OCI-LY3 (cell line): ENCODE data around the gene COX17.

Experiments used
- H2AFZ ChIP-seq: fragments of 200-600, 300-600 bp; shearing (Covaris generic); 2 replicates; pipeline ENCODE4 v1.6.0; 2014; ENCODE audit warnings: antibody characterized with exemption, low read depth, low read length
- H3K27ac ChIP-seq: fragments of 200-600, 300-600 bp; sonication (generic); 2 replicates; pipeline ENCODE4 v1.5.1; 2014; ENCODE audit warnings: mild to moderate bottlenecking, low read length, moderate library complexity, mixed read lengths
- H3K27me3 ChIP-seq: fragments of 200-600, 300-600 bp; sonication (generic); 2 replicates; pipeline ENCODE4 v1.6.1; 2014; ENCODE audit warnings: low read depth, low read length, mixed read lengths
- H3K36me3 ChIP-seq: fragments of 200-600, 300-600 bp; sonication (generic); replicated peaks from 2 replicates; pipeline ENCODE3; 2014; ENCODE audit warnings: low read depth, low read length, mixed read lengths
- H3K4me1 ChIP-seq: fragments of 300-600, 200-600 bp; sonication (generic); 2 replicates; pipeline ENCODE4 v1.6.1; 2014; ENCODE audit warnings: low read length, mixed read lengths
- H3K4me2 ChIP-seq: fragments of 200-600, 300-600 bp; sonication (generic); 2 replicates; pipeline ENCODE4 v1.6.1; 2014; ENCODE audit warnings: low read length, mixed read lengths
- H3K4me3 ChIP-seq: fragments of 300-600, 200-600 bp; sonication (generic); 2 replicates; pipeline ENCODE4 v1.5.1; 2014; ENCODE audit warnings: antibody characterized with exemption, mild to moderate bottlenecking, low read length, moderate library complexity
- H3K79me2 ChIP-seq: fragments of 300-600, 200-600 bp; shearing (Covaris generic); 2 replicates; pipeline ENCODE4 v1.6.1; 2014; ENCODE audit warnings: mild to moderate bottlenecking, low read length, mixed read lengths
- H3K9ac ChIP-seq: fragments of 300-600, 200-600 bp; shearing (Covaris generic); 2 replicates; pipeline ENCODE4 v1.6.0; 2014; ENCODE audit warnings: mild to moderate bottlenecking, low read length, moderate library complexity
- H3K9me3 ChIP-seq: fragments of 200-600, 300-600 bp; shearing (Covaris generic); 2 replicates; pipeline ENCODE4 v1.6.1; 2014; ENCODE audit warnings: low read length, mixed read lengths; ENCODE audit not compliant: insufficient read depth
- H4K20me1 ChIP-seq: fragments of 200-600, 300-600 bp; sonication (generic); 2 replicates; pipeline ENCODE4 v1.6.1; 2016; ENCODE audit warnings: low read length, mixed read lengths; ENCODE audit not compliant: insufficient read depth
- CTCF ChIP-seq: fragments of 200-600, 300-600 bp; sonication (generic); IDR thresholded peaks from 2 replicates; pipeline ENCODE4 v1.5.1; 2014; ENCODE audit warnings: antibody characterized with exemption, low read length, low read depth
- EZH2phosphoT487 ChIP-seq: fragments of 200-600 bp; shearing (Covaris generic); IDR thresholded peaks from 2 replicates; pipeline ENCODE4 v1.6.1; 2018; ENCODE audit warnings: antibody characterized with exemption, mixed run types, low read depth

Gene COX17

GRCh38 chr3:119664370-119664769, 12.8 kb downstream of the COX17 start:
- Histone ChIP-seq H3K27me3 (no peaks in the 10 kb centered on the region), H3K36me3 (peaks cover 12% of the 10 kb centered on the region), H3K9me3 (no peaks in the 10 kb centered on the region), H3K4me2 (peak overlapping the region; percentile 59), H3K4me3 (peak overlapping the region; percentile 30), H3K79me2 (no peaks in the 10 kb centered on the region), H3K27ac (peak overlapping the region; percentile 94), H3K4me1 (peaks cover 66% of the 10 kb centered on the region), H4K20me1 (no peaks in the 10 kb centered on the region), H3K9ac (peak overlapping the region; percentile 45), H2AFZ (no peak overlapping the region)
- TF ChIP-seq CTCF = no peak
- no peak for TF ChIP-seq EZH2phosphoT487

GRCh38 chr3:119663885-119664284, 13.3 kb downstream of the COX17 start:
- no peaks in the 10 kb centered on the region for H3K9me3 ChIP-seq
- peak overlapping the region; percentile 94 for H3K27ac ChIP-seq
- no peak overlapping the region for H2AFZ ChIP-seq
- peaks cover 7% of the 10 kb centered on the region for H3K36me3 ChIP-seq
- H3K4me3 ChIP-seq = peak overlapping the region; percentile 30; the same call in 1 of the 2 replicates
- no peaks in the 10 kb centered on the region for H3K79me2 ChIP-seq
- peaks cover 63% of the 10 kb centered on the region for H3K4me1 ChIP-seq
- peak overlapping the region; percentile 59; the same call in 1 of the 2 replicates for H3K4me2 ChIP-seq
- TF ChIP-seq EZH2phosphoT487 = no peak
- no peak for TF ChIP-seq CTCF
- no peaks in the 10 kb centered on the region for H4K20me1 ChIP-seq
- no peaks in the 10 kb centered on the region for H3K27me3 ChIP-seq
- H3K9ac ChIP-seq = peak overlapping the region; percentile 45; the same call in 1 of the 2 replicates

- H3K4me2 ChIP-seq = peak overlapping the region; percentile 28
These were observed 14.4 kb downstream of the COX17 start for GRCh38 chr3:119662604-119663373.

More at GRCh38 chr3:119662604-119663373, 14.4 kb downstream of the COX17 start:
- H3K9ac ChIP-seq = peak overlapping the region; percentile 45; the same call in 1 of the 2 replicates
- H3K27me3 ChIP-seq = no peaks in the 10 kb centered on the region
- H3K9me3 ChIP-seq = no peaks in the 10 kb centered on the region
- H3K79me2 ChIP-seq = no peaks in the 10 kb centered on the region
- H2AFZ ChIP-seq = no peak overlapping the region
- peak overlapping the region; percentile 94 for H3K27ac ChIP-seq
- H3K36me3 ChIP-seq = peaks cover 4% of the 10 kb centered on the region
- H3K4me3 ChIP-seq = no peak overlapping the region
- no peak for TF ChIP-seq EZH2phosphoT487
- TF ChIP-seq CTCF = no peak; the same call in 1 of the 2 replicates
- peaks cover 60% of the 10 kb centered on the region for H3K4me1 ChIP-seq
- H4K20me1 ChIP-seq = no peaks in the 10 kb centered on the region
